BJ (cell line): ENCODE measurements around the gene CCDC33. TPM values are rescaled to one million over a fixed set of nuclear protein-coding genes. Genes with fewer than 3 reads are reported as not detected.

Source experiments
- CTCF ChIA-PET: fragments of 350-600 bp; formaldehyde crosslinking; extraction: SDS; loops from one replicate; lab custom pipeline; 2021; ENCODE audit warnings: antibody characterized with exemption, inconsistent platforms; lab: Yijun Ruan, JAX
- POLR2A ChIA-PET: fragments of 300-600 bp; sonication (Branson Sonifier 250); formaldehyde crosslinking; extraction: SDS; loops from one replicate; lab custom pipeline; 2021; ENCODE audit warnings: antibody characterized with exemption; lab: Charles Lee
- DNase-seq: peaks from one replicate; pipeline ENCODE4 v3.0.0-alpha.2; 2011; ENCODE audit warnings: low read depth
- H3K27me3 ChIP-seq: 2 replicates; pipeline ENCODE4 v1.6.0; 2011; ENCODE audit warnings: low read length; ENCODE audit not compliant: control insufficient read depth, insufficient read depth
- H3K36me3 ChIP-seq: 2 replicates; pipeline ENCODE4 v1.5.1; 2011; ENCODE audit warnings: low read length; ENCODE audit not compliant: control insufficient read depth, insufficient read depth
- H3K4me3 ChIP-seq: 2 replicates; pipeline ENCODE4 v1.5.1; 2011; ENCODE audit warnings: low read depth, mild to moderate bottlenecking, control low read depth, low read length
- CTCF ChIP-seq: IDR thresholded peaks from 2 replicates; pipeline ENCODE4 v1.5.1; 2011; ENCODE audit warnings: low read depth, mild to moderate bottlenecking, control low read depth, inconsistent platforms, low read length, moderate library complexity; ENCODE audit not compliant: insufficient read depth
- polyA plus RNA-seq: library from polyadenylated mRNA; depleted of rRNA; stranded (reverse); fragments of >200 nt; gene quantifications from 2 replicates; pipeline ENCODE4 v1.2.3, GENCODE V29; 2011

CCDC33 gene
- polyA plus RNA-seq, 1 experiment: 0.26 TPM

GRCh38 chr15:74221399-74222239 is 14.5 kb upstream of the CCDC33 start:
- TF ChIP-seq CTCF: no peak
- ChIA-PET POLR2A (no interaction called here), CTCF (interaction anchor here (0.6 to 2.0 kb wide), 6 partner anchors 12 to 101 kb away, joined by 3 to 6 read pairs (median 3); no protein-coding TSS in a partner anchor)

GRCh38 chr15:74222240-74223119 is 13.6 kb upstream of the CCDC33 start:
- ChIA-PET CTCF (interaction anchor here (0.6 to 1.4 kb wide), 3 partner anchors 17 to 93 kb away, joined by 3 to 4 read pairs (median 3); no protein-coding TSS in a partner anchor), POLR2A (no interaction called here)
- no peaks in the 10 kb centered on the region for H3K36me3 ChIP-seq
- no peak for DNase-seq
- TF ChIP-seq CTCF: no peak
- peaks cover 11% of the 10 kb centered on the region for H3K27me3 ChIP-seq
- H3K4me3 ChIP-seq: no peak overlapping the region

More at GRCh38 chr15:74221399-74222239, 14.5 kb upstream of the CCDC33 start:
- no peak for DNase-seq
- Histone ChIP-seq H3K36me3 (no peaks in the 10 kb centered on the region), H3K4me3 (no peak overlapping the region), H3K27me3 (peaks cover 11% of the 10 kb centered on the region)

- CTCF ChIA-PET: interaction anchor here (1.0 kb wide), 1 partner anchor 8 kb away, joined by 3 read pairs; no protein-coding TSS in a partner anchor
- Histone ChIP-seq H3K36me3 (no peaks in the 10 kb centered on the region), H3K27me3 (peaks cover 12% of the 10 kb centered on the region), H3K4me3 (no peak overlapping the region)
- no peak for TF ChIP-seq CTCF
- no peak for DNase-seq
- POLR2A ChIA-PET: no interaction called here
Measured at GRCh38 chr15:74225928-74226327, 10.2 kb upstream of the CCDC33 start.

DNA sequence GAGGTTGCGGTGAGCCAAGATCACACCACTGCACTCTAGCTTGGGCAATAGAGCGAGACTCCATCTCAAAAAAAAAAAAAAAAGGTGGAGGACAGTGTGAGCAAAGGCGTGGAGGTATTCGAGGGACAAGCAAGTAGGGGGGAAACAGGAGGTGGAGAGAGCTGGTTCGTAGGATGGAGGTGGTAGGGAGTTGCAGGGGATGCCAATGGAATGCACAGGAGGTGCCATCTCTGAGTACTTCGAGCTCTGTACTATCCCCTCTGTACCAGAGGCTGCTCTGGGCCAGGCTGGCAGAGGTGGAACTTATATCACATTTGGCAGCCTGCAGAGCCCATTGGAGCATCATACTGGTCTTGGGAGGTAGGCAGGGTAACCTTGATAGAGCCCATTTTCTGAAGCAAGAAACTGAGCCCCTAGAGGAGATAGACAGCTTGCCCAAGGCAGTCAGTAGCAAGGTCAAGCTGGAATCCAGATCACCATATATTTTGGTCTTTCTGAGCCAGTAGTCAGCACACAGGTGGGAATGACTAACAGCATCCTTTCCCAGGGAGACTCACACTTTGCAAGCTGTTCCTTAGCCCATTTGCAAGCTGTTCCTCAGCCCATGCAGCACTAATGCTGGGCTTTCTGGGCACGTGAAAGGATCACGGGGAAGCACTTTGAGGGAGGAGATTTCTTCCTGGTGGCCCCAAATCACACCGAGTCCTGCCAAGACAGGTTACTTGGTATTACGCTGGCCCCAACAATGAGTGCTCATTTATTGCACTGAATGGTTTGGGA is 9.2 kb upstream of the CCDC33 start:
- ChIA-PET CTCF (interaction anchor here (1.1 kb wide), 1 partner anchor 12 kb away, joined by 4 read pairs; no protein-coding TSS in a partner anchor), POLR2A (no interaction called here)
- no peak for DNase-seq
- Histone ChIP-seq H3K27me3 (peaks cover 9% of the 10 kb centered on the region), H3K36me3 (no peaks in the 10 kb centered on the region), H3K4me3 (no peak overlapping the region)
- no peak for TF ChIP-seq CTCF
